Putamen (tissue), 1 donor: ENCODE data around the gene HTR6.

Experiments
- DNase-seq: peaks from one replicate; pipeline ENCODE4 v3.0.0-alpha.2; 2016; ENCODE audit warnings: low spot score

HTR6 gene

DNA sequence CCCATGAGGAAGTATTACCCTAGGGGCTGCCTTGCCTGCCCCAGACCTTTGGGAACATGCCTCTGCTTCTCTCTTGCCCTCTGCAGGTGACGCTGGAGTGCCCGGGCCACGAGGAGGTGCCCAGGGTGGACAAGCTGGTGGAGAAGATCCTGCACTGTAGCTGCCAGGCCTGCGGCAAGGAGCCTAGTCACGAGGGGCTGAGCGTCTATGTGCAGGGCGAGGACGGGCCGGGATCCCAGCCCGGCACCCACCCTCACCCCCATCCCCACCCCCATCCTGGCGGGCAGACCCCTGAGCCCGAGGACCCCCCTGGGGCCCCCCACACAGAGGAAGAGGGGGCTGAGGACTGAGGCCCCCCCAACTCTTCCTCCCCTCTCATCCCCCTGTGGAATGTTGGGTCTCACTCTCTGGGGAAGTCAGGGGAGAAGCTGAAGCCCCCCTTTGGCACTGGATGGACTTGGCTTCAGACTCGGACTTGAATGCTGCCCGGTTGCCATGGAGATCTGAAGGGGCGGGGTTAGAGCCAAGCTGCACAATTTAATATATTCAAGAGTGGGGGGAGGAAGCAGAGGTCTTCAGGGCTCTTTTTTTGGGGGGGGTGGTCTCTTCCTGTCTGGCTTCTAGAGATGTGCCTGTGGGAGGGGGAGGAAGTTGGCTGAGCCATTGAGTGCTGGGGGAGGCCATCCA lies 7.8 kb upstream of the HTR6 start:
- DNase-seq, result no peak

DNA sequence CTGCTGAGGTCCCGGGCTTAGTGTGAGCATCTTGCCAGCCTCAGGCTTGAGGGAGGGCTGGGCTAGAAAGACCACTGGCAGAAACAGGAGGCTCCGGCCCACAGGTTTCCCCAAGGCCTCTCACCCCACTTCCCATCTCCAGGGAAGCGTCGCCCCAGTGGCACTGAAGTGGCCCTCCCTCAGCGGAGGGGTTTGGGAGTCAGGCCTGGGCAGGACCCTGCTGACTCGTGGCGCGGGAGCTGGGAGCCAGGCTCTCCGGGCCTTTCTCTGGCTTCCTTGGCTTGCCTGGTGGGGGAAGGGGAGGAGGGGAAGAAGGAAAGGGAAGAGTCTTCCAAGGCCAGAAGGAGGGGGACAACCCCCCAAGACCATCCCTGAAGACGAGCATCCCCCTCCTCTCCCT lies 7.2 kb upstream of the HTR6 start:
- DNase-seq, result no peak

DNA sequence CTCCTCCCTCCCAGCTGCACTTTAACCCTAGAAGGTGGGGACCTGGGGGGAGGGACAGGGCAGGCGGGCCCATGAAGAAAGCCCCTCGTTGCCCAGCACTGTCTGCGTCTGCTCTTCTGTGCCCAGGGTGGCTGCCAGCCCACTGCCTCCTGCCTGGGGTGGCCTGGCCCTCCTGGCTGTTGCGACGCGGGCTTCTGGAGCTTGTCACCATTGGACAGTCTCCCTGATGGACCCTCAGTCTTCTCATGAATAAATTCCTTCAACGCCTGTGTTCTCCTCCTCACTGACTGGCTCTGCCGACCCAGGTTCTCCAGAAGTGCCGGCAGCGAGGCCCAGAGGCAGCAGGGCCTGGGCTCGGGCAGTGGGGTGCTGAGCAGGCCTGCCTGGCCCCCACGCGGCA lies 6.5 kb upstream of the HTR6 start:
- DNase-seq, result no peak

DNA sequence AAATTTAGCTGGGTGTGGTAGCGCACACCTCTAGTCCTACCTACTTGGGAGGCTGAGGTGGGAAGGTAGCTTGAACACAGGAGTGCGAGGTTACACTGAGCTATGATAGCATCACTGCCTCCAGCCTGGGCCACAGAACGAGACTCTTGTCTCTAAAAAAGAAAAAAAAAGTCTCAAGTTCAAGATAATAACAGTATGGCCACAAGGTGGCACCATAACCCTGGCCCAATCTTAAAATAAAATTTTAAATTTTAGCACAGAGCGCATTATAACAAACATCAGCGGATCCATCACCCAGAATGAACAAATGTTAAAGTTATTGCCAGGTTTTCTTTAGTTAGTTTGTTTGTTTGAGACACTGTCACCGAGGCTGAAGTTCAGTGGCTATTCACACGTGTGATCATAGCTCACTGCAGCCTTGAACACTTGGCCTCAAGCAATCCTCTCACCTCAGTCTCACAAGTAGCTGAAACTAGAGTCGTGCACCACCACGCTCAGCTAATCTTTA lies 2.9 kb upstream of the HTR6 start:
- no peak for DNase-seq

DNA sequence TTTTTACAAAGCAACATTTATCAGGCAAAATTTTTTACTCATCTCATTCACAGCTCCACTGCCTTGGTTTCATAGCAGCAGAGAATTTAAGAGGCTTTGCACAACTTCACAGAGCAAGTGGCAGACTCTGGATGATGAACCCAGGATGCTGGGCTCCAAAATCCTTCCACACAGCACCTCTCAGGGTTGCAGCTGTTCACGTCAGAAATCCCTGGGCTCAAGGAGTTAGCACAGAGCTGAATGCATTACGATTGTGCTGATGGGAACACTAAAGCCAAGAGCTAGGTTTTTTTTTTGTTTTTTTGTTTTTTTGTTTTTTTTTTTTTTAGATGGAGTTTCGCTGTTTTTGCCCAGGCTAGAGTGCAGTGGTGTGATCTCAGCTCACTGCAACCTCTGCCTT lies 2.4 kb upstream of the HTR6 start:
- DNase-seq, result no peak

DNA sequence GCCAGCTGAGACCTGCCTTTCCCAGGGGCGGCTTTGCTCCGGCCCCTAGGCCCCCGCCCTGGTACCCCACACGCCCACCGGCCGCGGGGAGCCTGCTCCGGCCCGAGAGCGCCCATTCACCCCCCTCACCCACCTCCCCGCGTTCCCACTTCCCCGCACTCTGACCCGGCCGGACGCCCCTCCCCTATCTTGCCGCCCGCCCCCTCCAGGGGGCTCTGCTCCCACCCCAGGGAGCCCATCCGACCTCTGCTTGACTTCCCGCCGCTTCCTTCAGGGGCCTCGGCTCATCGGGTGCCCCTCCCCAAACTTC lies 466 bp downstream of the HTR6 start:
- DNase-seq, result no peak

DNA sequence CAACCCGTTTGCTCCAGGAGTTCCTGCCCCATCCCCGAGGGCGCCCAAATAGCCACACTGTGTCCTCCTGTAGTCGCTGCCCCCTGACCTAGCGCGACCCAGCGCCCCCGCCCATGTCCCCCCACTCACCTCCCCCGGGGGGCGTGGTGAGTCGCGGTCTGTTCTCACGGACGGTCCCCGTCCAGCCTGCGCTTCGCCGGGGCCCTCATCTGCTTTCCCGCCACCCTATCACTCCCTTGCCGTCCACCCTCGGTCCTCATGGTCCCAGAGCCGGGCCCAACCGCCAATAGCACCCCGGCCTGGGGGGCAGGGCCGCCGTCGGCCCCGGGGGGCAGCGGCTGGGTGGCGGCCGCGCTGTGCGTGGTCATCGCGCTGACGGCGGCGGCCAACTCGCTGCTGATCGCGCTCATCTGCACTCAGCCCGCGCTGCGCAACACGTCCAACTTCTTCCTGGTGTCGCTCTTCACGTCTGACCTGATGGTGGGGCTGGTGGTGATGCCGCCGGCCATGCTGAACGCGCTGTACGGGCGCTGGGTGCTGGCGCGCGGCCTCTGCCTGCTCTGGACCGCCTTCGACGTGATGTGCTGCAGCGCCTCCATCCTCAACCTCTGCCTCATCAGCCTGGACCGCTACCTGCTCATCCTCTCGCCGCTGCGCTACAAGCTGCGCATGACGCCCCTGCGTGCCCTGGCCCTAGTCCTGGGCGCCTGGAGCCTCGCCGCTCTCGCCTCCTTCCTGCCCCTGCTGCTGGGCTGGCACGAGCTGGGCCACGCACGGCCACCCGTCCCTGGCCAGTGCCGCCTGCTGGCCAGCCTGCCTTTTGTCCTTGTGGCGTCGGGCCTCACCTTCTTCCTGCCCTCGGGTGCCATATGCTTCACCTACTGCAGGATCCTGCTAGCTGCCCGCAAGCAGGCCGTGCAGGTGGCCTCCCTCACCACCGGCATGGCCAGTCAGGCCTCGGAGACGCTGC lies 1.1 kb downstream of the HTR6 start:
- no peak for DNase-seq

DNA sequence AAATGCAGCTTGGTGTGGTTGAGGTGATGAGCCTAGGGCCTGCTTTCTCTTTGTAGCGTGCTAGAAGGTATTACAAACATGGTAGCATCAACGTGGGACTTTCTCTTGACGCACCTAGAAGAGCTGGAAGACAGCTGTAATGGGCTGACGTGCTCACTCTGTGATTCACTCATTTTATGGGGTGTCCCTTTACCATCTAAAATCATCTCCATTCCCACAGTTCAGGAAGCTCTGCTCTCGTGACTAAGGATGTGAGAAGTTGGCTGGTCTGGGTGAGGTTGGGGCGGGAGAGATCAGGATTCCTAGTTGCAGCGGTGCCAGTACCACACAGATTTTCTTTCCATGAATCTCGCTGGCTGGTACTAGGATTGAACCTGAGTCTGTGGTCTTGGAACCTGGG lies 4.2 kb downstream of the HTR6 start:
- DNase-seq, result no peak

DNA sequence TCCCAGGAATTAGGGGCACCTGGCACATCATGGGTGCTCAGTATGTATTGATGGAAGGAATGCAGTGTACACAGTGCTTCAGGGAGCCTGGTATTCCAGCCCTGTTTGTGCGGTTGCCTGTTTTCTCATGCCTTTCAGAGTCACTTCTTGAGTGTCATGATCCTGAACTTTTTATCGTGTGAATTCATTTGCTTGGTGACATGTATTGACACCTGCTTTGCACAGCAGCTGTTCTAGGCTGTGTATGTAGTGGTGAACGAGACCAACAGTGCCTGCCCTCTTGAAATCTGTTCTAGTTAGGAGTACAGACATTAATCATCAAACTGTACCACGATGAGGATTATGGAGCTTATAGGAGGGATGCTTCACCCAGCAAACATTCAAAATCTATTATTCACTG lies 6.1 kb downstream of the HTR6 start:
- DNase-seq, result no peak

DNA sequence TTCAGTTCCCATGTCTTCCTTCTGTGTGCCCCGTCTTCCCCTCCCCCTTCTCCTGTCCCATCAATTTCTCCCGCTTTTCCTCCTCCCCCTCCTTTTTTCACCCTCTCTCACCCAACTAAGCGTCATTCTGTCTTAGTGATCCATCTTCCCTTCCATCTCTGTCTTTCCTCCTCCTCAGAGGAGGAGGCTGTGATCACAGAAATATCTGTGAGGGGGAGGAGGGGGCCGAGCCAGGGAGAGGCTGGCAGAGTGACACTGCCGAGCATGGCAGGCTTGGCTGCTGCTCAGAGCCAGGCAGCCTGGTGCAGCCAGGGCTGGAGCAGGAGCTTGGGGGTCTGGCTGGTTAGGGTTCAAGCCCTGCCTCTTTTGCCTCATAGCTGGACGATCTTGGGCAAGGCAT lies 7.6 kb downstream of the HTR6 start:
- DNase-seq, result peak; percentile 84

DNA sequence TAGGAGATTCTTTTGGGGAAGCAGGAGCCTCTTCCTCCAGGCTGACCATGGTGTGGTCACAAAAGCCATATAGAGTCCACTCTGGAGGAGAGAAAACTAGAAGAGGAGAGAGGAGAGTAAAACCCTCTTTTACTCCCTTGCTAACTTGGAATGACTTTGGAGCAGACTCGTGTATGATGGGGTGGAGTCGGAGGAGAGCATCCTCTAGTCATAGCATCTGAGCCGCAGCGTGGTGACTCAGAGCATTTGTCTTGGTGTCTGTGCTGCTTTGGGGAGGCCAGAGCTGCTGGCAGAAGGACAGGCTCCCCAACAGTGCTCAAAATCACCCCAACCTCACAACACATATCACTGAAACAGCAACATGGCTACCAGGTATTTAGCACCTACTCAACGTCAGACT lies 11.1 kb downstream of the HTR6 start:
- no peak for DNase-seq

DNA sequence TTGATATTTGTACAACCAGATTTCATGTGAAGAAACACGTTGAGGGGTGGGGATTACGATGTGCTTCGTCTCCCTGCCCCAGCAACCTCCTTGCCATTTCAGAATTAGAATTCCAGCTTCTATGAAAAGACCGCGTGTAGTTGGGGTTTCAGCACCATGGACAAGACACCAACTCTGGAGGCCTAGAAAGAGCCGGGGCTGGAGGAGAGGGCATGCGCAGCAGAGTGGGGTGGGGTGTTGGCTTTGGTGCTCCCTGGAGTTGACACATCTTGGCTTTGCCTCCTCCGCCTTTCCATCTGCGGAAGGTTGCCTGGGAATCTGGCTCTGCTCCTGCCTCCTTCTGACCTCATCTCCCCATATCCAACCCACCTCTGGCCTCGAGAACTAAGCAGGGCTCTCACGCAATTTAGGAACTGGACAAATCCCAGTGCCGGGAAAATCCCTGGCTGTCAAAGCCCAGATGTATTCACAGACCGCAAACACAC lies 11.8 kb downstream of the HTR6 start:
- DNase-seq, result peak; percentile 65

DNA sequence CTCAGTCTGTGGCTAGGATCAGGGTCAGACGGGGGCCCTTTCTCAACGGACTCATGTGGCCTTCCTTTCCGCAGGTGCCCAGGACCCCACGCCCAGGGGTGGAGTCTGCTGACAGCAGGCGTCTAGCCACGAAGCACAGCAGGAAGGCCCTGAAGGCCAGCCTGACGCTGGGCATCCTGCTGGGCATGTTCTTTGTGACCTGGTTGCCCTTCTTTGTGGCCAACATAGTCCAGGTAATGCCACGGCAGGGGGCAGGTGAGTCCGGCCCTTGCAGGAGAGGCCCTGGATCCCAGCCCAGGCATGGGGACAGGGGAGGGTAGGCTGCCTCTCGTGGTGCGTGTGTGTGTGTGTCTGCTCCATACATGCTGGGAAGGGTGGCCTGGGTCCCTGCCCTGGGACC lies 13.8 kb downstream of the HTR6 start:
- DNase-seq, result no peak

DNA sequence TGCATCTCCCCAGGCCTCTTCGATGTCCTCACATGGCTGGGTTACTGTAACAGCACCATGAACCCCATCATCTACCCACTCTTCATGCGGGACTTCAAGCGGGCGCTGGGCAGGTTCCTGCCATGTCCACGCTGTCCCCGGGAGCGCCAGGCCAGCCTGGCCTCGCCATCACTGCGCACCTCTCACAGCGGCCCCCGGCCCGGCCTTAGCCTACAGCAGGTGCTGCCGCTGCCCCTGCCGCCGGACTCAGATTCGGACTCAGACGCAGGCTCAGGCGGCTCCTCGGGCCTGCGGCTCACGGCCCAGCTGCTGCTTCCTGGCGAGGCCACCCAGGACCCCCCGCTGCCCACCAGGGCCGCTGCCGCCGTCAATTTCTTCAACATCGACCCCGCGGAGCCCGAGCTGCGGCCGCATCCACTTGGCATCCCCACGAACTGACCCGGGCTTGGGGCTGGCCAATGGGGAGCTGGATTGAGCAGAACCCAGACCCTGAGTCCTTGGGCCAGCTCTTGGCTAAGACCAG lies 14.3 kb downstream of the HTR6 start:
- no peak for DNase-seq

DNA sequence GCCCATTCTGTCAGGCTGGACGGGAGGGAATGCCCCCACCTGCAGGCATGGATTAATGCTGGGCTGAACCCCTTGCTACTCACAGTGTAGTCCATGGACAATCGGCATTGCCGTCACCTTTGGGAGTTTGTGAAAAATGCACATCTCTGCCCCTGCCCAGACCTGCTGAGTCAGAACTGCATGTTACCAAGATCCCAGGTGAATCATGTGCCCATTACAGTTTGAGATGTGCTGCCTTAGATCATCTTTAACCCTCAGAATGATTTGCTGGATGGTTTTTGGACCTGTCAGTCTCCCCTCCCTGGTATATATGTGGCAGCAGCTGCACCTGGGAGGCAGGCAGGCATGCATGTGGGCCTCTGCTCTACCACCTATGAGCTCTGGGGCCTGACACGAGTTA lies 15.0 kb downstream of the HTR6 start:
- no peak for DNase-seq

DNA sequence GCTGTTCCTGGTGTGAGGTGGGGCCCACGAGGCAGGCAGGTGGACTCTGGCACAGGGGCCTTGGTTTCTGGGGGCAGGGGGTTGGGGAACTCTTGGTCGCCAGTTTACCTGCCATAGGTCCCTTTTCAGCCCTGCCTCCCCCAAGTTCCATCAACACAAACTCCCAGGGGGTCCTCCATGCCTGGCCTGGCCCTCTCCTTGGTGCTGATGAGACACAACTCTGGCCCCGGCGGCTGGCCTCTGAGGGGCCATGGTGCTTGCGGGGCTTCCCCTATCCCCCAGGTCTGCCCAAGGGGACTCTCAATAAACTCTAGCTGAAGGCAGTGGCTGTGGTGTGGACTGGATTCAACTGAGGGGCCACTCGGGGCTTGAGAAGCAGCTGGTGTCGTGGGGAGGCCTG lies 16.0 kb downstream of the HTR6 start:
- DNase-seq, result no peak

DNA sequence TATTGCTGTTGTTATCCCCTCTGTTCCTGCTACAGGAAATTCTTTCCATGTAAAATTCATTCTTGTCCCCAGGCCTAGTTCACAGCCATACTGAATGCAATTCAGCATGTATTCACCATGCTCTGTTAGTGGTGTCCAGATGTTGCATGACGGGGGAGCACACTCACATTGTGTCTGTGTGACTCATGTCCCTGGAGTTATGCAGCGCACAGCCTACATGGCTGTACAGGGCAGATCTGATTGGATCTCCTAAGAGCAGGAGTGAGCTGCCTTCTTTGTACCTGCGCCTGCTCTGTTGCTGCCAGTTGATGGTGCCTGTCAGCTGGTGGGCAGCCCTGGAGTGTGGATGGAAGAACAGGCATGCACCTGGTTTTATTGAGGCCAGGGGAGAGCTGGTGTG lies 17.6 kb downstream of the HTR6 start:
- DNase-seq, result peak; percentile 58

DNA sequence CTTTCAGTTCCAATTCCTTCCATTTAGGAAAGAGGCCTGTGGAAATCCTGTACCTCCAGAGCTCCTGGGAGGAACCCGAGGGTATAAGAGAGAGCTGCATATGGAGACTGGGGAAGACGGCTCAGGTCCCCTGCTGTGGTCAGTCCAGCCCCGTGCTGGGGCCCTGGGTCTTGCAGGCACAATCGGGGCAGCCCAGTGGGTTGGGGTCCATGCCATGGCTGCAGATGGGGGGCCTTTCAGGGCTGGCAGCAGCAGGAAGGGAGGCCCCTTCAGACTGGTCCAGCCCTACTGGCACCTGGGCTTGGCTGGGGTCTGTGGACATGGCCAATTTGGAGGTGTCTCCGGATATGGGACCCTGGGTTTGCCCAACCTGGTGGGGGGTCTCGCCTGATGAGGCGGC lies 18.2 kb downstream of the HTR6 start:
- no peak for DNase-seq

DNA sequence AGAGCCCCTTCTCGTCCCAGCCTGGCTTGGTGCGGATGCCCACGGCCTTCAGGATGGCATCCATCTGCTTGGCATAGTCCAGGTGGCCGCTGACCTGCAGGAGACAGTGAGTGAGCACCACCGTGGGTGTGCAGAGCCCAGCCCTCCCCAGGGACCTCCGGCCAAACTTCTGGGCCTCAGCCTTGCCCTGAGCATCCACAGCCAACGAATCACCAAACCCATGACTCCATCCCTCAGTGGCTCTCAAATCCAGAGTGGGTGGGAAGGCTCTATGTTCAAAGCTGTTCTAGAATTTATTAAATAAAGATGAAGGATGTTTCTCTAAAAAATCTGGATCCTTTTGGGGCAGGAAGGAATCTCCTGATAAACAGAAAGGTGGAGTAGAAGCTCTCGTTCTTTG lies 18.7 kb downstream of the HTR6 start:
- no peak for DNase-seq

DNA sequence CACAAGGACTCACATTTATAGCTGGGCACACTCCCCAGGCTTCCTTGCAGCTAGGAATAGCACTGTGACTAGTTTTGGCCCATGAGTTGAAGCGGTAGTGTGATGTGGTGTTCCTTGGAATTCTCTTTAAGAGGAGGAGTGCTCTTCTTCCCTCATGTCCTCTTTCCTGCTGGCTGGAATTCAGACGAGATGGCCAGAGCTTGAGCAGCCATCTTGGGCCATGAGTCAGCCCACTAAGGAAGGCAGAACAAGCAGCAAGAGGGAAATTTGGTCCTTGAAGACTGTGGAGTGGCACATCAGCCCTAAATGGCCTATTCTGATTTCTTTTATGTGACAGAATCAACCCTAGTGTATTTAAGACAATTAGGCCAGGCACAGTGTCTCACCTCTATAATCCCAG lies 20.0 kb downstream of the HTR6 start:
- DNase-seq, result no peak

DNA sequence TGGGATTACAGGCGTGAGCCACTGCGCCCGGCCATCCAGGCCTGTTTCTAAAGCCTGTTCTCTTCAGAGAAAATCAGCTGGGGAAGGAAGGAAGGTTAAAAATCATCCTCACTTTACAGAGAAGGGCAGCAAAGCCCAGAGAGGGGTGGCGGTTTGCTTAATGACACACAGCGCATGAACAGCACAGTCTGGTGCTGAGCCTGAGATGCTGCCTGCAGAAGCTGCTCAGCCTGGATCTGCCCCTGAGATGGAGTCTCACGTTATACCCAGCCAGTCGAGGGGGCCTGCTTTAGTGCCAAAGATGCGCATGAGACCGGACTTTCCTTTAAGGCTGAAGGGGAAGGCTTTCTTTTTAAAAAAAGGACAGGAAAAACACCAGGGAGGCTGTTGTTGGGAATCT lies 21.3 kb downstream of the HTR6 start:
- DNase-seq, result no peak

DNA sequence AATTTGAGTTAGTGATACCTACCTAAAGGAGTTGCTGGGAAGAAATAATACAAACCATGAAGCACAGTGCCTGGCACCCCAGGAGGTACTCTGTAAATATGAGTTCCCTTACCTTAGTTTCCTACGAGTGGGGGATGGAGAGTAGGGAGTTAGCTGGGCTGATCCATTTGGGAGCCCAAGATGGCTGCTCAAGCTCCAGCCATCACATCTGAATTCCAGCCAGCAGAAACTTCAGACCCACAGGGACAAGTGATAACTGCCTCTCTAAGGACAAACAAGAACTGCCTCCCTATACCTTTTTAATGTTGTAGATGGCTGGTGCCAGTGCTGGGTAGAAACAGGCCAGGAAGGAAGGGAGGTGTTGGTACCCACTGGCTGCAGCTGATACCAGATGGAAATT lies 22.7 kb downstream of the HTR6 start:
- no peak for DNase-seq
